Measurements from ENCODE around the gene HDLBP.
"Not testable (repeated sequence)": the region's sequence is repeated elsewhere in the genome, so short reads cannot be mapped to it uniquely, and the experiment has no call there.

The HDLBP gene

DNA sequence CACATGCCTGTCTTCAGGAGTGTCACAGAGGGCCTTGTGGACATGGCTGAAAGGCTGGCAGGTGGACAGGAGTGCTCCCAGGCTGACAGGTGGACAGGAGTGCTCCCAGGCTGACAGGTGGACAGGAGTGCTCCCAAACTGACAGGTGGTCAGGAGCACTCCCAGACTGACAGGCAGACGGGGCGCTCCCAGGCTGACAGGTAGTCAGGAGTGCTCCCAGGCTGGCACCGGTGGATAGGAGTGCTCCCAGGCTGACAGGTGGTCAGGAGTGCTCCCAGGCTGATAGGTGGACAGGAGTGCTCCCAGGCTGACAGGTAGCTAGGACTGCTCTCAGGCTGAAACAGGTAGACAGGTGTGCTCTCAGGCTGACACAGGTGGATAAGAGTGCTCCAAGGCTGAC, 110.4 kb downstream of the HDLBP start:
- DNase-seq: no peak

DNA sequence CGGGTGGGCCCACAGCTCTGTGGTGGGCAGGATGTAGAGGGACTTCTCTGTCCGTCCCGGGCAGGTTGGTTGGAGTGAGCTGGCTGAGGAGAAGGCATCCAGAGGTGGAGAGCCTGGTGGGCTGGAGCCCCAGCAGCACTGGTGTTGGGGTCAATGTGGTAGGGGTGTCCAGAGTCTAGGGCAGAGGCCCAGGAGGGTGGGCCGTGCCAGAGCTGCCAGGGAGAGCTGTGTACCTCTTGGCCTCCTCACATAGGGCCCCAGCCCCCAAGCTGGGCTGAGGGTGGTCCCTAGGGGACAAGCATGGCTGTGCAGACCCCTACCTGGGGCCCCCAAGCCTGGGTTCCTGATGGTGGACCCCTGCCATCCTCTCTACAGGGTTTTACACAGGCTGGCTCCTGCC, 111.0 kb downstream of the HDLBP start:
- DNase-seq: no peak

DNA sequence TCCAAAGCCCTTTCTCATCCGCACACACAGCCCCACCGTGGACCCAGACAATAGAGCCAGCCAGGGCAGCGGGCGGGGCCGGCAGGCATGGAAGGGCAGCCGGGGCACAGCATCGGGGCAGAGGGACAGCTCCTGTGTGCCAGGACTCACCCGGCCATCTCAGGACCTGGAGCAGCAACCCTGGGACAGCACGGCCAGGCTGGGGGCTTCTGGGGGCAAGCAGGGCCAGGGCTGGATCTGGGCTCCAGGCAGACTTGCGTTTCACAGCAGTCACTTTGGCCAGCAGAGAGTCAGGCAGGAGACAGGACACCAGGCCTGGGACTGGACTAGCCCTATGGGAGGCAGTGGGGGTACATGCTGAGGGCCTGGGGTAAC, 111.5 kb downstream of the HDLBP start:
- no peak for DNase-seq

DNA sequence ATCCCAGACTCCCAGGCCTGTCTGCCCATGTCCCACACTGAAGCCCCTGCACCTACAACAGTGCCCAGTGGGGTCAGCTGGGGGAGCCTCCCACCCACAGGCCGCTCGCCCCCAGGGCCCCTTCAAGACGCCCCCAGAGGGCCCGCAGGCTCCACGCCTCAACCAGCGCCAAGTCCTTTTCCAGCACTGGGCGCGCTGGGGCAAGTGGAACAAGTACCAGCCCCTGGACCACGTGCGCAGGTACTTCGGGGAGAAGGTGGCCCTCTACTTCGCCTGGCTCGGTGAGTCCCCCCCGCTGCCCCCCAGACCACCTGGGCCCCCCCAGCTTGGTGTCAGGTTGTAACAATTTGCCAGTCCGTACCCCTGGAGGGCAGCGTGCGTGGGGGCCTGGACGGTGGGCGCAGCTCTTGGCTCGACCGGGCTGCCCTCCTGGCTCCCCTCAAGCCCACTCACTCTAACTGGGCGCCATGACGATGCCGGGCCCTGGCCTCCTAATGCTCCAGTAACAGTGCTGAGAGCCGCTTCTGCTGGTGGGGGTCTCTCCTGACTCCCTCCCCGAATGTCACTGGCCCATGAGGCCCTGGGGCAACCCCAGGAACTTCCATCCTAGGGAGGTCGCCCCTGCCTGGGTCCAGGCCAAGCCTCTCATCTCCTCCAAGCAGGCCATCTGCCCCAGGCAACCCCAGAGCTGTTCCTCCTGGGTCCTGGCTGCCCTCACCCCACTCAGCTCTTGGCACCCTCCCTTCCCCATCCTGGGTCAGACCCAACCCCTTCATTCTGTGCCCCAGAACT, 112.1 kb downstream of the HDLBP start:
- no peak for DNase-seq

DNA sequence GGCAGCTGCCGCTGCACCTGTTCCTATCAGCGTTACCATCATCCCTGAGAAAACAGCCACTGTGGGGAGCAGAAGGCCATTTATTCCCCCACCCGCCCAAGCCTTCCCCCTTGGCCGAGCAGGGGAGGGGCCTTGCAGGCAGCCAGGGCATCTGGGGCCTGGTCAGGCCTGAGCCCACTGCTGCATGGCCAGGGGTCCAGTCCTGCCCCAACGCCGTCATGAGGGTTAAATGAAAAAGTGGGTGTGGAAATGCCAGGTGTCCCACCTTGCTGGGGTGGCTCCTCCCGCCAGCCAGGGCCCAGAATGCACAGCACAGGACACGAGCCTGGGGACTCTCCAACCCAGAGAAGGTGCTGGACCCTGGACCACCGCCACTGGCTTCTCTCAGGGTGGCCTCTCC, 112.8 kb downstream of the HDLBP start:
- DNase-seq: no peak

DNA sequence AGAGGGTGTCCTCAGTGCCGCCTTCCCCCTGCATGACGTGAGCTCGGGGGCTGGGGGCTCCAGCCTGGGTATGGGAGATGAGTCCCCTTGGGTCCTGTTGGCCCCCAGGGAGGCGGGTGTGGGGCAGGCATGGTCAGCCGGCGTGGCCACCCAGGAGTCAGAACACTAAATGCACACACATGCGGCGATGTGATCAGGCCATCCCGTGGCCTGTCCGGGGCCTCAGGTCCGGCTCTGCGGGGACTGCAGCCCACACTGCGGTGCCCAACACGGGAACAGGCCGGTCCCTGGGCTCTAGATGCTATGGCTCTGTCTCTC, 113.2 kb downstream of the HDLBP start:
- no peak for DNase-seq

DNA sequence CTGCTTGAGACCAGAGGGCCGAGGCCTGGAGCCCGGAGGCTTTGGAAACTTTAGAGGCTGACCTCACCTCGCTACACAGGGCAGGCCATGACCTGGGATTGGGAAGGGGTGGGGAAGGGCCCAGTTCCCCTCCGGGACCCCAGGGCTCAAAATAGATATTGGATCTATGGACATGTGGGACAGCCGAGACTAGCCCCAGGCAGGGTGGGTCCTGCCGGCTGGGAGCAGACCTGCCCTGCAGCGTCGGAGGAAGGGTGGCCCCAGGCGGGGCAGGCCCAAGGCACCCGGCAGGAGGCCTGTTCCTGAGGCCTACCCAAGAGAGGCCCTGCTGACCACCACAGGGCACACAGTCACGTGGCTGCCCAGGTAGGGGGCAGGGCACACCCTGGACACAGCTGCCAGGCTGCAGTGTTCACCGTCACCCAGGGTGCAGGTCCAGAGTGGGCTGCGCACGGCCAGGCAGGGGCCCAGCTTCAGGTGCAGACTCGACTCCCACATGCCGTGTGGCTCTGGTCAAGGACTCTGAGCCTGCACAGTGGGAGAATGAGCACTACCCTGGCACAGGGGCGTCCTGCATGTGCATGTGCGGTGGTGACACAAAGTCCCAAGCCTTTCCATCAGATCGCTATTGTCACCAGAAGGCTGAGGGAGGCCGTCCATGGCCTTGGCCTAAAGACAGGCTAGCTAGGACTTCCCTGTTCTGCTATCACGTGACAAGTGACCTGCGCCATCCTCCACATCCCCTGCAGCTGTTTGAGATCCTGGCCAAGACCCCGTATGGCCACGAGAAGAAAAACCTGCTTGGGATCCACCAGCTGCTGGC, 113.8 kb downstream of the HDLBP start:
- DNase-seq: no peak

DNA sequence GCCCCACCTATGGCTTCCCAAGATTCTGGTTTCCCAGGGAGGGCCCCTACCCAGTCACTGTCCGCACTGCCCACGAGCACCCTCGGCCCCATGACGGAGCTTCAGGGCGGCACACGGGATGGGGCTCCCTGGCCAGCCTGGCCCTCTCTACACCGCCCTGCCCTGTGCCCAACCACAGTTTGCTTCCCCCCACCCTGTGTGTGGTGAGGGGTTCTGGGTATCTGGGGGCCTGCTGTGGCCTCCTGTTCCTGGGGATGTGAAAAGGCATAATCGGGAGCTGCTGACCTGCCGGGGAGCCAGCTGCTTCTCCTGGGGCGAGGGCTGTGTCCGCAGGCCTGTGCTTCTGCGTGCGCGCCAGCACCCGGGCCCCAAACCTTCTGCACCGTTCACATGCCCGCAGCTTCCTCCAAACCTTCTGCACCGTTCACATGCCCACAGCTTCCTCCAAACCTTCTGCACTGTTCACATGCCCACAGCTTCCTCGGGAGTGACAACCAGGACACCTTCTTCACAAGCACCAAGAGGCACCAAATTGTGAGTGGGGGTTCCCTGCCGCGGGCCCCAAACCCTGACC, 114.6 kb downstream of the HDLBP start:
- DNase-seq: no peak

DNA sequence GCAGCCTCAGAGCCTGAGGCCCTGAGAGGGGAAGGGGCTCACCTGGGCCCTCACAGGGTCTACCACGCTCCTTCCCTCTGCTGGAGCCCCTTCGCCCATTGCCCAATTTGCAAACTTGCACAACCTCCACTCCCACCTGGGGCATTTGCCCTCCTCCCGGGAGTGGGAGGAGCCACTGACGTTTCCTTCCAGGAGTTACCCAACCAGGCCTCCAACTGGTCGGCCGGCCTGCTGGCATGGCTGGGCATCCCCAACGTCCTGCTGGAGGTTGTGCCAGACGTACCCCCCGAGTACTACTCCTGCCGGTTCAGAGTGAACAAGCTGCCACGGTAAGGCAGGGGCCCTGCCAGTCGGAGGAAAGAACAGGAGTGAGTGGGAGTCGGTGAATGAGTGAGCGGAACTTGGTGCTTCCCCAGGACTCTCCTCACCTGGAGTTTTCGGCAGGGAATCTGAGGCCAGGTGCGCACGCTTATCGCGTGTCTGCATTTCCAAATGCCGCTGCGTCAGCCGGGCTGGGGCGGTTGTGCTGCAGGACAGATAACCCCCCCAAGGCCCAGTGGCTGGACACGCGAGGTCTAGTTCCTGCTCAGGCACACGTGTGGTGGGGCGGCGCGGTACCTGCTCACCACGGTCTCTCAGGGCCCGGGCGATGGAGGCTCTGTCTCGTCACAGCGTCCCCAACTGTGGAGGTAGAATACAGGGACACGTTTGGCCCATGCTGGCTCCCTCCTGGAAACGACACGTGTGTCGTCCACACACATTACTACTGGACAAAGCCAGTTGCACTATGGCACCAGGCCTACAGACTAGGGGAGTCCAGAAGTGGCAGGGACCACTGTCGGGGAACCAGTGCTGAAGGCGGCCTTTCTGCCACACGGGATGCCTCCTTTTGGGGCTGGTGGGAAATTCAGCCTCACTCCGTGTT, 115.3 kb downstream of the HDLBP start:
- no peak for DNase-seq

DNA sequence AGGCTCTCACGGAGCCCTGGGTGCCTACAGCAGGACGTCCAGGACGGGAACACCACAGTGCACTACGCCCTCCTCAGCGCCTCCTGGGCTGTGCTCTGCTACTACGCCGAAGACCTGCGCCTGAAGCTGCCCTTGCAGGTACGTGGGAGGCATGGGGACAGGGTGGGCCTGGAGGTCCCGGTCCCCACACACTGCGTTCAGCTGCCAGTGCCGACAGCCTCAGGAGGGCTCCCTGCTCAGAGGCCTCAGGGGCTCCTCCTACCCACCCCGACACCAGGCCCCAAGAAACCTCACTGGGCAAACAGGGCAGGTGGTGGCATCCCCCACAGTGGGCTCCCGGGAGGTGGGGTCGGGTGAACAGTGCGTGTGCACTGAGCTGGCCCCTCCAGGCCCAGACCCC, 116.2 kb downstream of the HDLBP start:
- no peak for DNase-seq

DNA sequence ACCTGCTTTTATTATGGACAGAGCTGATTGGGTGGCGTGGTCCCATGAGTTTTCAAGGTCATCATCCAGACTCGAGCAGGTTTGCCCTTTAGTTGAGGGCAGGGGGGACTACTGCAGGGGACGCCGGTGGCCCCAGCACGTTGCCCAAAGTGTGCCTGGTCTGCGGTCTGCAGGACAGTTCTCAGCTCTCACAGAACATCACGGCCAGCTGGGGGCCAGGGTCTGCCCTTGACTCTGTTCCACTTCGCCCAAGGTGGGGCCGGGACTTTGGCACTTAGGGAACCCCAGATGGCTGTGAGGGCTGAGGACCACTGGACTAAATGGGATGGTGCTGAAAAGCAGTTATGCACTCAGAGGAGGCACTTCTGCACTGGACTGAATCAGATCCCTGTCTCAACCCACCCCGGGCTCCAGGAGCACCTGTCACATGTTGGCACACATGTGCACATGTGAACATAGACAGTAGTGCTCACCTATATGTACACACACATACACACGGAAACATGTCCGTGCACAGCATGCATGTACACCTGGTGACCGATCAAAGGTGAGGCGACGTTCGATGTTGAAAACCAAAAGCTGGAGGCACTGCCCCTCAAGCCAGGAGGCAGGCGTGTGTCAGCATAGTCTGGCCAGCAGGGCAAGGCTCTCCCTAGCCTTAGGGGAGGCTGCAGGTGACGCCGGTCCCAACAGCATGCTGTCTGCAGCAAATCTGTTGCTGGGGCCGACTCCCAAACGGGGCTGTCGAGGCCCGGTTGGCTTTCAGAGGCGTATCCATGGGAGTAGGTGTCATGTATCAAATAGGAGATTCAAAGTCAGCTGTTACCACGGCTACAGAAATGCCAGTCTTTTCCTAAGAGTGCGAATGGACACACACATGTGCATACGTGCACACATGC, 116.8 kb downstream of the HDLBP start:
- DNase-seq: no peak

DNA sequence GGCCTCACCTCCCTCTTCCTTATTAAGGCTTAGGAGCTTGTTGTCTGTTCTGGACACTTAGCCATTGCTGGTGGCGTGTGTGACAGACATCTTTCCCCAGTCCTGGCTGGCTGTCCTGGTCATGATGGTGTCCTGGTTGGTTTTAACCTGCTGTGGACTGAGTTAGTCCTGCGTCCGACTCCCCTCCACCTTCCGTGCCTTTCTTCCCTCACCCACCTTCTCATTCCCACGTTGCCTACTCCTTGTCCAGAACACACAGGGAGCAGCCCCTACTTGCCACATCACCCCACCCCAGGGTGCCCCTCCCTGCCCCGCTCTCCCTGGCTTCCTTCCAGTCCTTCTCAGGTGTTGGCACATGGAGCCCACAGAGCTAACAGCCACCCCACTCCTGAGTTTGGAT, 117.5 kb downstream of the HDLBP start:
- no peak for DNase-seq

DNA sequence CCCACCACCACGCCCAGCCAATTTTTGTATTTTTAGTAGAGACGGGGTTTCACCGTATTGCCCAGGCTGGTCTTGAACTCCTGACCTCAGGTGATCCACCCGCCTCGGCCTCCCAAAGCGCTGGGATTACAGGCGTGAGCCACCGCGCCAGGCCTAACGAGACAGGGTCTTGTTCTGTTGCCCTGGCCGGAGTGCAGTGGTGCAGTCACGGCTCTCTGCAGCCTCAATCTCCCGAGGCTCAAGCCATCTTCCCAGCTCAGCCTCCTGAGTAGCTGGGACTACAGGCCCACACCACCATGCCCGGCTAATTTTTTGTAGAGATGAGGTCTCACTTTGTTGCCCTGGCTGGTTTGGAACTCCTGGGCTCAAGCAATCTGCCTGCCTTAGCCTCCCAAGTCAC, 118.2 kb downstream of the HDLBP start:
- DNase-seq: not testable (repeated sequence)

DNA sequence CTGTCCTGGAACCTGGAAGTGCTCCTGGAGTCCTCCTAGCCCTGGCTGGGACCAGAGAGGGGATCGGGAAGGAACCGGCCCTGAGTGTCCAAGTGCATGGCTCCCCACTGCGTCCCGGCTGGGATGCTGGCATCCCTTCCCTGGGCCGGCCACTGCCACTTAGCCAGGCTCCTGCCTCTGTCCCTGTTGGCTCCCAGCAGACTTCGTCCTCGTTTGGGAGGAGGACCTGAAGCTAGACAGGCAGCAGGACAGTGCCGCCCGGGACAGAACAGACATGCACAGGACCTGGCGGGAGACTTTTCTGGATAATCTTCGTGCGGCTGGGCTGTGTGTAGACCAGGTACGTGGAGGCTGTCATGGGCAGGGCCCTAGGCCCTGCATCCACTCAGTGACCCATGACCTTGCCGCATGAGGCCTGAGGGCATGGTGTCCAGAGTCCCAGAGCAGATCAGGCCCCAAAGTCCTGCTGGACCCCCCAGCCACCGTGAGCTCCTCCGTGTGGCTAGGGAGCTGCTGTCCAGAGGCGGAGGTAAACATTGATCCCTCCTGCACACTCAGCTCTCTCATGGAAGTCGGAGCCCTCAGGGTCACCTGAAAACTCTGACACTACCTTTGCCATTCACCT, 119.9 kb downstream of the HDLBP start:
- no peak for DNase-seq

DNA sequence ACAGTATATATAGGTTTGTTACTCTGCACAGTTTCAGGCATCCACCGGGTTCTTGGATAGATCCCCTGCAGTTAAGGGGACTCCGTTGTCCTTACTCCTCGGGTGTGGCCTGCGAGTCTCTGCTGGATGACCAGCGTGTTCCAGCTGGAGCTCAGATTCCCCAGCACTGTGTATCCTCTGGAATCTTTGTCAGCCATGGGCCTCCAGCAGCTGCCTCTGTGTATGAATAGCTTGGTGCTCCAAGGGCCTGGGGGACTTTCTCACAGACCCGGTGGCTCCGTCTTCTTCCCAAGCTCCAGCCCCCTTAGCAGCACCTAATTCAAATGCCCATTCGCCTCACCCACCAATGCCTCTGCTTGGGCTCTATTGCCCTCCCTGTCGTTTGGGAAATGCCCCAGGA, 120.7 kb downstream of the HDLBP start:
- no peak for DNase-seq

DNA sequence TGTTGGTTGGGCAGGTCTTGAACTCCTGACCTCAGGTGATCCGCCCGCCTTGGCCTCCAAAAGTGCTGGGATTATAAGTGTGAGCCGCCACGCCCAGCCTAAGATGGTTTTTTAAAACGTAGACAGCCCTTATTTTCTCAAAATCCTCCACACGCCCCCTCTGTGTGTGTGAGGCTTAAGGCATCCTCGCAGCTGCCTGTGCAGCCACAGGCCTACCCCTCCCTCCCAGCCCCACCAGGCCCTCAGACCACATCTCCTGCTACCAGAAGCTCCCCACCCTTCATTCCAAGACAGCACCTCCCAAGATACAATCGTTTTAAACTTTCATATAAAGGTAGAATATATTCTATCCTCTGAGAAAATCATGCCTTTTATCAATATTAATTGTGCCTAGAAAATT, 122.2 kb downstream of the HDLBP start:
- no peak for DNase-seq

DNA sequence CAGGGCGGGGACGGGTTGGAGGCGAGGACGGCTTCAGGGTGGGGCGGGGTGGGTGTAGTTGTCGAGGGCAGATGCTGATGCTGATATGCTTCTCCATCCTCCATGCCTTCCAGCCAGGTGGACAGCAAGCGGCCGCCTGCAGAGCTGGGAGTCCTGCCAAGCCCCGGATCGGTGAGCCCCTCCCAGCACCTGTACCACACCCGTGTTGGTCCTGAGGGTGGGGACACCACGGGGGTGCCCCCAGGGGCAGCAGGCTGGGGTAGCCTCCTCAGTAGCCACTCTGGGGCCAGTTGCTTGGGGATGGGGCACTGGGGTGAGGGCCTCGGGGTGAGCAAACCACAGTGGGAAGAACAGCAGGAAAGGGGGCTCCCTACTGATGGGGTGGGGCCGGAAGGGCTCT, 124.4 kb downstream of the HDLBP start:
- DNase-seq: no peak

DNA sequence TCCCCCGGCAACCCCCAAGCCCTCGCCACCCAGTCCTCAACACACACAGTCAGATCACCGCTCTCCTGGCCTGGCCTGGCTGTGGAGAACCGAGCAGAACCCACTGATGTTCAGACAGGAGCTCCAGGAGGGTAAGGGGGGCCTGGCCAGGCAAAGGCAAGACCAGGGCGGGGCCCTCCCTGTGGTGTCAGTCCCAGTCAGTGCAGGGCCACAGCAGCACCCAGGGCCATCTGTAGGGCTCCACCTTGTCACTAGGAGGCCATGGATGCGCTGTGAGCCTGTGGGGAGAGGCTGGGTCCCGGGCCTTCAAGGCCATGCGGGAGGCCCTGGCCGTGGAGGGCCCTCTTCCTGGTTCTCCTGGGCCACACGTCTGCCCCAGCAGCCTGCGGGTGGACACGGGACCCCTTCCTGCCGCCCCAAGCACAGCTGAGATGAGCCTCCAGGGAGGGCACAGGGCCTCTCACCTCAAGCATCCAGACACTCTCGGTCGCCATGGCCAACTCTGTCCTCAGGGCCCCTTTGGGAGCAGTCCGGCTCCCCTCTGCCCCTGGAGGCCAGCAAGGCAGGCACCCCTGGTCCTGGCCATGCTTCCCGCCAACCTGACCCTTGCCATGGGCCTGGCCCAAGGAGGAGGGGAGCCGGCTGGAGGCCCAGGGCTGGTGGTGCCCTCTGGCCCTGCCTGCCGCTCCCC, 125.0 kb downstream of the HDLBP start:
- DNase-seq: no peak

DNA sequence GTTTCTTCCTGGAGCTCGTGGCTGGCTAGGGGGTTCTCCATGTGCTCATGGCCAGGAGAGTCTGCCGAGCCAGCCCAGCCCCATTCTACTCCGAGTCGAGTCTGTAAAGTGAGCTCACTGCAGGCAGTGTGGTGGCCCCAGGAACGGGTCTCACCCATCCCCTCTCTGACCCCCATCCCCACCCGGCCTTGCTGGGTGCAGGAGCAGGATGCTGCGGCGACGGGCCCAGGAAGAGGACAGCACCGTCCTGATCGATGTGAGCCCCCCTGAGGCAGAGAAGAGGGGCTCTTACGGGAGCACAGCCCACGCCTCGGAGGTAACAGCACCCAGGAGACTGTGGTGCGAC, 125.6 kb downstream of the HDLBP start:
- no peak for DNase-seq

DNA sequence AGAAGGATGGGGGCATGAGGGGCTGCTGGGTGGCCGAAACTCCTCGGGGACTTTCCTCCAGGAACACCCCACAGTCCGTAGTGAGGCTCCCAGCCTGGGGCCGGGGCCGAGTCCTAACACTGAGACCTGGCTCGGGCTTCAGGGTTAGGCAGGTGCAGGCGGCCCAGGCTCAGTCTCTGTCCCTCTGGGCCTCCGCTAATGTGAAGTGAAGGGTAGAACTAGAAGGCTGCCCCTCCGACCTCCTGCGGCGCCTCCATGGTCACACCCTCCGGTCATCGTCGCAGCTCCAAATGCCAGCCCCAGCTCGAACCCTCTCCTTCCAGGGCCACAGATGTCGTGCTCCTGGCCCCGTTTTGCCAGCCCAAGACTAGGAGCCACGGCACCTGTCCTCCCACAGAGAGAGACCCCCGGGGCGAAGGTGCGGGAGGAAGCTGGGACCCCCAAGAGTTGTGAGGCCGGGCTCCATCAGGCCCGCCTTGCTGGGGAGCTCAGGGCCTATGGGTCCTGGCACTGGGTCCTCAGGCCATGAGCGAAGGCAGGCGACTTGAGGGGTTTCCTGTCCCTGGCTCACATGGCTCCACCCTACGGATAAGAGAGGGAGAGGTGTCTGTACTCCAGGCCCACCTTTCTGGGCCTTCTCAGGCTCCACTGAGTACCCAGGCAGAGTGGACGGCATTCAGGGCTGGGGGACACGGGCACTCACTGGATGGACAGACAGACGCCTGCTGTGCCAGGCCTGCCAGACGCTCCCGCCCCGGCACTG, 126.2 kb downstream of the HDLBP start:
- DNase-seq: no peak
